Liver (tissue), 9 donors: Measurements from ENCODE around the gene MASP2. TPM values are rescaled to one million over a fixed set of nuclear protein-coding genes. Genes with fewer than 3 reads are reported as not detected.
"Not testable (repeated sequence)": the region's sequence is repeated elsewhere in the genome, so short reads cannot be mapped to it uniquely, and the experiment has no call there.

Experiments used
- DNase-seq: peaks from one replicate; pipeline ENCODE4 v3.0.0-alpha.2; 2017; ENCODE audit warnings: low spot score
- H3K27ac ChIP-seq, 2 donors: one replicate each; pipeline ENCODE4 v1.7.0; 2013; ENCODE audit warnings: inconsistent platforms in 2 of 2, low read length in 2 of 2, control low read depth in 1 of 2, low read depth in 1 of 2, mild to moderate bottlenecking in 1 of 2
- H3K27me3 ChIP-seq, 4 donors: one replicate each; pipeline versions ENCODE4 v1.6.1 to v1.7.0; 2013; ENCODE audit warnings: low read length in 3 of 4, inconsistent platforms in 1 of 4, mild to moderate bottlenecking in 1 of 4, moderate library complexity in 1 of 4; ENCODE audit not compliant: control insufficient read depth in 4 of 4, insufficient read depth in 4 of 4
- H3K36me3 ChIP-seq, 4 donors: one replicate each; pipeline versions ENCODE4 v1.6.1 to v1.7.0; 2013; ENCODE audit warnings: low read length in 3 of 4, mild to moderate bottlenecking in 3 of 4, low read depth in 1 of 4, moderate library complexity in 1 of 4; ENCODE audit not compliant: control insufficient read depth in 4 of 4, insufficient read depth in 3 of 4
- H3K4me1 ChIP-seq, 4 donors: one replicate each; pipeline versions ENCODE4 v1.6.1 to v1.7.0; 2013; ENCODE audit warnings: low read length in 3 of 4, mild to moderate bottlenecking in 3 of 4, moderate library complexity in 1 of 4; ENCODE audit not compliant: control insufficient read depth in 4 of 4, insufficient read depth in 4 of 4
- H3K4me3 ChIP-seq, 3 donors: one replicate each; pipeline versions ENCODE4 v1.6.1 to v1.7.0; 2013; ENCODE audit warnings: low read length in 3 of 3, control low read depth in 1 of 3, low read depth in 1 of 3, mild to moderate bottlenecking in 1 of 3
- H3K9ac ChIP-seq, 2 donors: one replicate each; pipeline ENCODE4 v1.7.0; 2013; ENCODE audit warnings: low read length in 2 of 2, mild to moderate bottlenecking in 2 of 2, moderate library complexity in 2 of 2, control low read depth in 1 of 2, low read depth in 1 of 2
- H3K9me3 ChIP-seq, 4 donors: one replicate each; pipeline versions ENCODE4 v1.6.1 to v1.7.0; 2013; ENCODE audit warnings: low read length in 3 of 4; ENCODE audit not compliant: control insufficient read depth in 4 of 4
- ATF3 ChIP-seq: IDR thresholded peaks from 2 replicates; pipeline ENCODE4 v1.6.1; 2016; ENCODE audit warnings: antibody characterized with exemption
- GABPA ChIP-seq, 2 donors: IDR thresholded peaks in 1 of 2; conservative IDR thresholded peaks in 1 of 2; 2 replicates each; pipeline ENCODE4 v1.6.1; 2016; ENCODE audit warnings: antibody characterized with exemption in 2 of 2, mild to moderate bottlenecking in 1 of 2, moderate library complexity in 1 of 2
- HNF4A ChIP-seq, 2 donors: conservative IDR thresholded peaks; 2 replicates each; pipeline ENCODE4 v1.6.1; 2016; ENCODE audit warnings: antibody characterized with exemption in 2 of 2, mild to moderate bottlenecking in 2 of 2
- NR2F2 ChIP-seq: IDR thresholded peaks from 2 replicates; pipeline ENCODE4 v1.6.1; 2016; ENCODE audit warnings: antibody characterized with exemption
- RAD21 ChIP-seq, 2 donors: IDR thresholded peaks; 2 replicates each; pipeline ENCODE4 v1.6.1; 2016; ENCODE audit warnings: antibody characterized with exemption in 2 of 2, mild to moderate bottlenecking in 2 of 2
- REST ChIP-seq: IDR thresholded peaks from 2 replicates; pipeline ENCODE4 v1.6.1; 2016; ENCODE audit warnings: antibody characterized with exemption, mild to moderate bottlenecking
- RXRA ChIP-seq, 2 donors: IDR thresholded peaks; 2 replicates each; pipeline ENCODE4 v1.6.1; 2017 to 2018; ENCODE audit warnings: antibody characterized with exemption in 2 of 2, mild to moderate bottlenecking in 1 of 2
- SP1 ChIP-seq: IDR thresholded peaks from 2 replicates; pipeline ENCODE4 v1.6.1; 2018; ENCODE audit warnings: antibody characterized with exemption, mild to moderate bottlenecking
- YY1 ChIP-seq: IDR thresholded peaks from 2 replicates; pipeline ENCODE4 v1.6.1; 2016; ENCODE audit warnings: antibody characterized with exemption, mild to moderate bottlenecking
- WGBS: extraction: QIAGEN DNeasy Blood & Tissue Kit; methylation state at CpG from one replicate; pipeline ENCODE4 v1.1.7; 2013; 5-methylcytosine and 5-hydroxymethylcytosine counted together
- polyA plus RNA-seq, 2 donors: library from polyadenylated mRNA; stranded (reverse) in 1 of 2; unstranded in 1 of 2; fragments of 200-250 nt in 1 of 2; fragments of >200 nt in 1 of 2; fragmentation: Nextera tagmentation in 1 of 2; extraction: Ambion mirVana in 1 of 2; gene quantifications; one replicate each; pipeline versions ENCODE4 v1.2.1 to v1.2.3, GENCODE V29; 2013 to 2015
- total RNA-seq, 2 donors: library from RNA; depleted of rRNA; stranded (reverse); fragments of >200 nt; gene quantifications; one replicate each; pipeline ENCODE4 v1.2.3, GENCODE V29; 2014
- TF ChIP-seq, protein P1 (sequence below): fragments of 150-350 bp; IDR thresholded peaks from 2 replicates; pipeline ENCODE4 v1.5.1; 2017; ENCODE audit warnings: improper control_type of control experiment, low read depth, low read length; ENCODE audit not compliant: missing input control
- donor health status: healthy.
- donor health status: healthy.
- donor health status: healthy.
- donor health status: healthy.
- donor health status: healthy.

The MASP2 gene
- total and polyA plus RNA-seq, 4 donors = 30.0 to 530 (median 213) TPM

- Histone ChIP-seq H3K9me3 (no peaks in the 10 kb centered on the region), H3K4me1 (peaks cover 2 to 4% (median 3%) of the 10 kb centered on the region in 4 donors), H3K36me3 (peaks cover 11 to 55% (median 33%) of the 10 kb centered on the region in 4 donors), H3K27me3 (no peaks in the 10 kb centered on the region), H3K4me3 (no peak overlapping the region), H3K27ac (no peak overlapping the region), H3K9ac (no peak overlapping the region)
- WGBS = 99% methylated on average over 1 of the region's 1 CpG
- no peak for DNase-seq
- no peak for TF ChIP-seq RXRA (IDR thresholded peaks at IDR 0.05)
- TF ChIP-seq, protein P1, sequence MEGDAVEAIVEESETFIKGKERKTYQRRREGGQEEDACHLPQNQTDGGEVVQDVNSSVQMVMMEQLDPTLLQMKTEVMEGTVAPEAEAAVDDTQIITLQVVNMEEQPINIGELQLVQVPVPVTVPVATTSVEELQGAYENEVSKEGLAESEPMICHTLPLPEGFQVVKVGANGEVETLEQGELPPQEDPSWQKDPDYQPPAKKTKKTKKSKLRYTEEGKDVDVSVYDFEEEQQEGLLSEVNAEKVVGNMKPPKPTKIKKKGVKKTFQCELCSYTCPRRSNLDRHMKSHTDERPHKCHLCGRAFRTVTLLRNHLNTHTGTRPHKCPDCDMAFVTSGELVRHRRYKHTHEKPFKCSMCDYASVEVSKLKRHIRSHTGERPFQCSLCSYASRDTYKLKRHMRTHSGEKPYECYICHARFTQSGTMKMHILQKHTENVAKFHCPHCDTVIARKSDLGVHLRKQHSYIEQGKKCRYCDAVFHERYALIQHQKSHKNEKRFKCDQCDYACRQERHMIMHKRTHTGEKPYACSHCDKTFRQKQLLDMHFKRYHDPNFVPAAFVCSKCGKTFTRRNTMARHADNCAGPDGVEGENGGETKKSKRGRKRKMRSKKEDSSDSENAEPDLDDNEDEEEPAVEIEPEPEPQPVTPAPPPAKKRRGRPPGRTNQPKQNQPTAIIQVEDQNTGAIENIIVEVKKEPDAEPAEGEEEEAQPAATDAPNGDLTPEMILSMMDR = no peak
These were observed 18.8 kb upstream of the MASP2 start for GRCh38 chr1:11065796-11066195.

GRCh38 chr1:11064942-11065341, 17.9 kb upstream of the MASP2 start:
- H3K4me1 ChIP-seq = peaks cover 3 to 9% (median 6%) of the 10 kb centered on the region in 4 donors
- peaks cover 8 to 49% (median 31%) of the 10 kb centered on the region in 4 donors for H3K36me3 ChIP-seq
- TF ChIP-seq RAD21 (IDR thresholded peaks at IDR 0.05) (no peak), YY1 (no peak), ATF3 (no peak), HNF4A (conservative IDR thresholded peaks at IDR 0.05) (no peak), SP1 (no peak), REST (no peak), GABPA (IDR thresholded peaks at IDR 0.05 in 1 of 2, conservative IDR thresholded peaks at IDR 0.05 in 1 of 2) (no peak), NR2F2 (no peak)
- no peak overlapping the region for H3K9ac ChIP-seq
- 97% methylated on average over 3 of the region's 3 CpGs for WGBS
- H3K4me3 ChIP-seq = no peak overlapping the region
- H3K27ac ChIP-seq = no peak overlapping the region
- no peaks in the 10 kb centered on the region for H3K9me3 ChIP-seq
- DNase-seq = no peak
- H3K27me3 ChIP-seq = no peaks in the 10 kb centered on the region

- H3K36me3 ChIP-seq = peaks cover 8 to 40% (median 25%) of the 10 kb centered on the region in 4 donors
- H3K9ac ChIP-seq, H3K27ac ChIP-seq, H3K4me3 ChIP-seq, H3K4me1 ChIP-seq, H3K27me3 ChIP-seq, DNase-seq, H3K9me3 ChIP-seq: not testable (repeated sequence)
- 91% methylated on average over 18 of the region's 18 CpGs for WGBS
These were observed 17.0 kb upstream of the MASP2 start for GRCh38 chr1:11063937-11064537.
